ENCODE data around the gene ZNF619.

DNA sequence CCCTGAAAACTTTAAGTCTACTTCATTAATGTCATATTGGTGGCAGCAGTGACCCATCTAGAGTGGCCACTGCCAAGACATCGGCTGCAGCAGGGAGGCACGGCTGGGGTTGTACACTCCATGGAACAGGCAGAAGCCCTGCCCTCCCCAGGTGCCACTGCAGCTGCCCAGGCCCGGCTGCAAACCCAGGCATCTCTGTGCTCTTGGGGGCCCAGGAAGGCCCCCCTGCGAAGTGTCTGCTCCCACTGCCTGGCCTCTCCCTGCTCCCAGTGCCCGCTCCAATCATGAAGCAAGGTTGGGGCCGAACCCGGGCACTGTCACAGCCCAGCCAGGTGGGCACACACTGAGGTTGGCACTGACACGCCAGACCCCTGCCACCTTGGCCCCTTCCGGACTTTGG is 31.9 kb upstream of the ZNF619 start:
- TF ChIP-seq EZH2 (IDR thresholded peaks at IDR 0.05; ENCODE audit: insufficient read depth, poor library complexity, severe bottlenecking) (no peak), EZH2phosphoT487 (IDR thresholded peaks at IDR 0.05; ENCODE audit: insufficient read depth, low read depth) (no peak)
